GM19328 (cell line): Measurements from ENCODE around the gene PEAK1.
"Not testable (repeated sequence)": the region's sequence is repeated elsewhere in the genome, so short reads cannot be mapped to it uniquely, and the experiment has no call there.

ENCODE experiments used
- ATAC-seq: cut with Tn5 transposase; IDR thresholded peaks from one replicate; pipeline ENCODE4 v1.9.1; 2021; ENCODE audit warnings: mild to moderate bottlenecking, moderate library complexity; ENCODE audit not compliant: unreplicated experiment

PEAK1 gene

GRCh38 chr15:77426871-77427270 lies 7.0 kb upstream of the PEAK1 start:
- ATAC-seq: no peak

GRCh38 chr15:77426377-77426776 lies 6.5 kb upstream of the PEAK1 start:
- no peak for ATAC-seq

GRCh38 chr15:77425104-77425503 lies 5.2 kb upstream of the PEAK1 start:
- no peak for ATAC-seq

GRCh38 chr15:77421370-77421700 lies 1.4 kb upstream of the PEAK1 start:
- ATAC-seq: no peak

GRCh38 chr15:77420610-77421369 lies 886 bp upstream of the PEAK1 start, which contains the start of gene HMG20A:
HMG20A (plus strand) TSS chr15:77420888; CDS start chr15:77458408, 37,520 bp downstream.
- ATAC-seq: peak; percentile 29

GRCh38 chr15:77418966-77419835 lies 703 bp downstream of the PEAK1 start:
- peak; percentile 16 for ATAC-seq

GRCh38 chr15:77418391-77418965 lies 1.4 kb downstream of the PEAK1 start:
- ATAC-seq: no peak

- ATAC-seq: no peak
Observed at GRCh38 chr15:77417602-77418001, 2.3 kb downstream of the PEAK1 start.

- no peak for ATAC-seq
Observed at GRCh38 chr15:77416954-77417353, 3.0 kb downstream of the PEAK1 start.

- no peak for ATAC-seq
Observed at GRCh38 chr15:77416148-77416455, 3.8 kb downstream of the PEAK1 start.

- no peak for ATAC-seq
Observed at GRCh38 chr15:77415450-77416147, 4.3 kb downstream of the PEAK1 start.

- ATAC-seq: no peak
Observed at GRCh38 chr15:77414789-77415442, 5.0 kb downstream of the PEAK1 start.

- ATAC-seq: no peak
Observed at GRCh38 chr15:77413699-77414349, 6.1 kb downstream of the PEAK1 start.

GRCh38 chr15:77412972-77413698 lies 6.8 kb downstream of the PEAK1 start:
- no peak for ATAC-seq

- ATAC-seq: no peak
Observed at GRCh38 chr15:77411619-77411976, 8.3 kb downstream of the PEAK1 start.

- no peak for ATAC-seq
Observed at GRCh38 chr15:77410701-77411618, 8.9 kb downstream of the PEAK1 start.

GRCh38 chr15:77410157-77410500 lies 9.8 kb downstream of the PEAK1 start:
- not testable (repeated sequence) for ATAC-seq

- no peak for ATAC-seq
Observed at GRCh38 chr15:77409259-77410156, 10.4 kb downstream of the PEAK1 start.
